NB4 (cell line): ENCODE measurements around the gene GBF1.
A peak's percentile ranks its signal among the peaks of the same experiment; 100 is the strongest.

ENCODE experiments used
- DNase-seq: peaks from one replicate; pipeline ENCODE4 v3.0.0; 2010; ENCODE audit warnings: low read depth
- H3K4me3 ChIP-seq: one replicate; pipeline ENCODE4 v1.5.1; 2011; ENCODE audit warnings: mild to moderate bottlenecking, low read depth, low read length, moderate library complexity
- CTCF ChIP-seq: IDR thresholded peaks from one replicate; pipeline ENCODE4 v1.5.1; 2012; ENCODE audit warnings: low read depth, low read length
- MAX ChIP-seq: IDR thresholded peaks from 2 replicates; pipeline ENCODE4 v1.6.1; 2011; ENCODE audit warnings: low read depth, low read length
- MYC ChIP-seq: IDR thresholded peaks from 2 replicates; pipeline ENCODE4 v1.6.1; 2011; ENCODE audit warnings: low read depth, low read length
- POLR2A ChIP-seq: IDR thresholded peaks from 2 replicates; pipeline ENCODE4 v1.6.1; 2011; ENCODE audit warnings: mild to moderate bottlenecking; ENCODE audit not compliant: insufficient read length; ENCODE audit errors: extremely low read depth

GBF1 gene

GRCh38 chr10:102397222-102398171 lies 152.2 kb downstream of the GBF1 start:
- no peak overlapping the region for H3K4me3 ChIP-seq
- no peak for DNase-seq
- TF ChIP-seq CTCF (no peak), MAX (no peak), POLR2A (no peak), MYC (no peak)

GRCh38 chr10:102398172-102399020 lies 153.1 kb downstream of the GBF1 start:
- no peak overlapping the region for H3K4me3 ChIP-seq
- no peak for TF ChIP-seq MAX
- TF ChIP-seq CTCF = no peak
- no peak for TF ChIP-seq POLR2A
- no peak for TF ChIP-seq MYC
- no peak for DNase-seq

- DNase-seq = peak; percentile 93
- TF ChIP-seq MYC (no peak), CTCF (peak; percentile 88), MAX (peak; percentile 55; the same call in 1 of the 2 replicates), POLR2A (peak; percentile 61)
- peak overlapping the region; percentile 32 for H3K4me3 ChIP-seq
These were observed 154.1 kb downstream of the GBF1 start for GRCh38 chr10:102399217-102400021.

- DNase-seq = no peak
- H3K4me3 ChIP-seq = no peak overlapping the region
- TF ChIP-seq POLR2A (no peak), MAX (no peak), MYC (no peak), CTCF (no peak)
These were observed 154.7 kb downstream of the GBF1 start for GRCh38 chr10:102400076-102400475.

- DNase-seq = no peak
- no peak overlapping the region for H3K4me3 ChIP-seq
- TF ChIP-seq POLR2A (no peak), MYC (no peak), CTCF (no peak), MAX (no peak)
These were observed 155.4 kb downstream of the GBF1 start for GRCh38 chr10:102400598-102401341.
